ENCODE data around the gene CADM2.
"Not testable (repeated sequence)": the region's sequence is repeated elsewhere in the genome, so short reads cannot be mapped to it uniquely, and the experiment has no call there.

The CADM2 gene

GRCh38 chr3:84958495-84959469 is at the start of gene CADM2:
Gene CADM2, plus strand, starts transcription at chr3:84958989.
- Histone ChIP-seq H3K9ac (ENCODE audit: low read length) (no peak within 1 kb of the TSS), H3K36me3 (ENCODE audit: insufficient read depth, low read length) (no peaks in the 10 kb centered on the region), H3K27me3 (ENCODE audit: control insufficient read depth in 1 of 2, insufficient read depth in 2 of 2, low read length in 2 of 2) (peaks cover 15 to 33% of the 10 kb centered on the region in 2 donors), H3K4me1 (ENCODE audit: insufficient read depth, low read length) (peaks cover 12% of the 10 kb centered on the region), H3K27ac (ENCODE audit: low read depth, low read length) (no peak within 1 kb of the TSS), H3K9me3 (ENCODE audit: low read length) (no peaks in the 10 kb centered on the region), H3K4me3 (ENCODE audit: low read depth in 1 of 2, low read length in 2 of 2) (peak within 1 kb of the TSS; percentile 68 to 87)

GRCh38 chr3:84918592-84918991 is 40.2 kb upstream of the CADM2 start:
- not testable (repeated sequence) for H3K9me3 ChIP-seq (ENCODE audit: low read length); H3K27ac ChIP-seq (ENCODE audit: low read depth, low read length); H3K9ac ChIP-seq (ENCODE audit: low read length); H3K4me3 ChIP-seq (ENCODE audit: low read depth in 1 of 2, low read length in 2 of 2); H3K4me1 ChIP-seq (ENCODE audit: insufficient read depth, low read length); H3K36me3 ChIP-seq (ENCODE audit: insufficient read depth, low read length); H3K27me3 ChIP-seq (ENCODE audit: control insufficient read depth in 1 of 2, insufficient read depth in 2 of 2, low read length in 2 of 2)

GRCh38 chr3:84922682-84923081 is 36.1 kb upstream of the CADM2 start:
- Histone ChIP-seq H3K9ac (ENCODE audit: low read length) (no peak overlapping the region), H3K9me3 (ENCODE audit: low read length) (no peaks in the 10 kb centered on the region), H3K27me3 (ENCODE audit: control insufficient read depth in 1 of 2, insufficient read depth in 2 of 2, low read length in 2 of 2) (no peaks in the 10 kb centered on the region), H3K4me1 (ENCODE audit: insufficient read depth, low read length) (no peaks in the 10 kb centered on the region), H3K27ac (ENCODE audit: low read depth, low read length) (no peak overlapping the region), H3K4me3 (ENCODE audit: low read depth in 1 of 2, low read length in 2 of 2) (no peak overlapping the region), H3K36me3 (ENCODE audit: insufficient read depth, low read length) (no peaks in the 10 kb centered on the region)

GRCh38 chr3:84925571-84925970 is 33.2 kb upstream of the CADM2 start:
- Histone ChIP-seq H3K9me3 (ENCODE audit: low read length) (no peaks in the 10 kb centered on the region), H3K9ac (ENCODE audit: low read length) (no peak overlapping the region), H3K36me3 (ENCODE audit: insufficient read depth, low read length) (no peaks in the 10 kb centered on the region), H3K4me3 (ENCODE audit: low read depth in 1 of 2, low read length in 2 of 2) (no peak overlapping the region), H3K27me3 (ENCODE audit: control insufficient read depth in 1 of 2, insufficient read depth in 2 of 2, low read length in 2 of 2) (no peaks in the 10 kb centered on the region), H3K27ac (ENCODE audit: low read depth, low read length) (no peak overlapping the region), H3K4me1 (ENCODE audit: insufficient read depth, low read length) (no peaks in the 10 kb centered on the region)

- H3K27me3 ChIP-seq (ENCODE audit: control insufficient read depth in 1 of 2, insufficient read depth in 2 of 2, low read length in 2 of 2) = no peaks in the 10 kb centered on the region
- H3K9me3 ChIP-seq (ENCODE audit: low read length) = no peaks in the 10 kb centered on the region
- H3K9ac ChIP-seq (ENCODE audit: low read length) = no peak overlapping the region
- H3K36me3 ChIP-seq (ENCODE audit: insufficient read depth, low read length) = no peaks in the 10 kb centered on the region
- H3K4me1 ChIP-seq (ENCODE audit: insufficient read depth, low read length) = no peaks in the 10 kb centered on the region
- H3K27ac ChIP-seq (ENCODE audit: low read depth, low read length) = no peak overlapping the region
- H3K4me3 ChIP-seq (ENCODE audit: low read depth in 1 of 2, low read length in 2 of 2) = no peak overlapping the region
Observed at GRCh38 chr3:84943379-84943778, 15.4 kb upstream of the CADM2 start.

- H3K27ac ChIP-seq (ENCODE audit: low read depth, low read length) = no peak overlapping the region
- H3K27me3 ChIP-seq (ENCODE audit: control insufficient read depth in 1 of 2, insufficient read depth in 2 of 2, low read length in 2 of 2) = no peaks in the 10 kb centered on the region
- H3K9ac ChIP-seq (ENCODE audit: low read length) = no peak overlapping the region
- no peak overlapping the region for H3K4me3 ChIP-seq (ENCODE audit: low read depth in 1 of 2, low read length in 2 of 2)
- H3K36me3 ChIP-seq (ENCODE audit: insufficient read depth, low read length) = no peaks in the 10 kb centered on the region
- H3K9me3 ChIP-seq (ENCODE audit: low read length) = no peaks in the 10 kb centered on the region
- no peaks in the 10 kb centered on the region for H3K4me1 ChIP-seq (ENCODE audit: insufficient read depth, low read length)
Observed at GRCh38 chr3:84946240-84946639, 12.5 kb upstream of the CADM2 start.

- no peaks in the 10 kb centered on the region for H3K36me3 ChIP-seq (ENCODE audit: insufficient read depth, low read length)
- no peak overlapping the region for H3K9ac ChIP-seq (ENCODE audit: low read length)
- no peaks in the 10 kb centered on the region for H3K9me3 ChIP-seq (ENCODE audit: low read length)
- H3K4me3 ChIP-seq (ENCODE audit: low read depth in 1 of 2, low read length in 2 of 2) = peak overlapping the region; percentile 68 to 87
- peaks cover 12% of the 10 kb centered on the region for H3K4me1 ChIP-seq (ENCODE audit: insufficient read depth, low read length)
- H3K27me3 ChIP-seq (ENCODE audit: control insufficient read depth in 1 of 2, insufficient read depth in 2 of 2, low read length in 2 of 2) = peaks cover 15 to 33% of the 10 kb centered on the region in 2 donors
- no peak overlapping the region for H3K27ac ChIP-seq (ENCODE audit: low read depth, low read length)
Observed at GRCh38 chr3:84959470-84960271, 882 bp downstream of the CADM2 start.

GRCh38 chr3:84960581-84960980 is 1.8 kb downstream of the CADM2 start:
- no peak overlapping the region for H3K27ac ChIP-seq (ENCODE audit: low read depth, low read length)
- H3K4me1 ChIP-seq (ENCODE audit: insufficient read depth, low read length) = peaks cover 12% of the 10 kb centered on the region
- H3K27me3 ChIP-seq (ENCODE audit: control insufficient read depth in 1 of 2, insufficient read depth in 2 of 2, low read length in 2 of 2) = peaks cover 15 to 33% of the 10 kb centered on the region in 2 donors
- H3K36me3 ChIP-seq (ENCODE audit: insufficient read depth, low read length) = no peaks in the 10 kb centered on the region
- no peak overlapping the region for H3K9ac ChIP-seq (ENCODE audit: low read length)
- no peak overlapping the region for H3K4me3 ChIP-seq (ENCODE audit: low read depth in 1 of 2, low read length in 2 of 2)
- H3K9me3 ChIP-seq (ENCODE audit: low read length) = no peaks in the 10 kb centered on the region

GRCh38 chr3:84961011-84961410 is 2.2 kb downstream of the CADM2 start:
- Histone ChIP-seq H3K4me3 (ENCODE audit: low read depth in 1 of 2, low read length in 2 of 2) (no peak overlapping the region), H3K27ac (ENCODE audit: low read depth, low read length) (no peak overlapping the region), H3K27me3 (ENCODE audit: control insufficient read depth in 1 of 2, insufficient read depth in 2 of 2, low read length in 2 of 2) (peaks cover 15 to 33% of the 10 kb centered on the region in 2 donors), H3K36me3 (ENCODE audit: insufficient read depth, low read length) (no peaks in the 10 kb centered on the region), H3K9me3 (ENCODE audit: low read length) (no peaks in the 10 kb centered on the region), H3K4me1 (ENCODE audit: insufficient read depth, low read length) (peaks cover 12% of the 10 kb centered on the region), H3K9ac (ENCODE audit: low read length) (no peak overlapping the region)

GRCh38 chr3:84961521-84962255 is 2.9 kb downstream of the CADM2 start:
- Histone ChIP-seq H3K9me3 (ENCODE audit: low read length) (no peaks in the 10 kb centered on the region), H3K4me1 (ENCODE audit: insufficient read depth, low read length) (peaks cover 12% of the 10 kb centered on the region), H3K4me3 (ENCODE audit: low read depth in 1 of 2, low read length in 2 of 2) (no peak overlapping the region), H3K9ac (ENCODE audit: low read length) (no peak overlapping the region), H3K27me3 (ENCODE audit: control insufficient read depth in 1 of 2, insufficient read depth in 2 of 2, low read length in 2 of 2) (peaks cover 15 to 33% of the 10 kb centered on the region in 2 donors), H3K27ac (ENCODE audit: low read depth, low read length) (no peak overlapping the region), H3K36me3 (ENCODE audit: insufficient read depth, low read length) (no peaks in the 10 kb centered on the region)

- Histone ChIP-seq H3K4me1 (ENCODE audit: insufficient read depth, low read length) (peaks cover 12% of the 10 kb centered on the region), H3K36me3 (ENCODE audit: insufficient read depth, low read length) (no peaks in the 10 kb centered on the region), H3K9ac (ENCODE audit: low read length) (no peak overlapping the region), H3K27me3 (ENCODE audit: control insufficient read depth in 1 of 2, insufficient read depth in 2 of 2, low read length in 2 of 2) (peaks cover 15 to 33% of the 10 kb centered on the region in 2 donors), H3K9me3 (ENCODE audit: low read length) (no peaks in the 10 kb centered on the region), H3K27ac (ENCODE audit: low read depth, low read length) (no peak overlapping the region), H3K4me3 (ENCODE audit: low read depth in 1 of 2, low read length in 2 of 2) (no peak overlapping the region)
Observed at GRCh38 chr3:84962415-84962814, 3.6 kb downstream of the CADM2 start.

All from muscle layer of colon (tissue), 2 donors.